HepG2 (cell line): Measurements from ENCODE around the gene EOMES. TPM values are rescaled to one million over a fixed set of nuclear protein-coding genes. Genes with fewer than 3 reads are reported as not detected.

ENCODE experiments used
- ATAC-seq: fragments of 200-7000 bp; cut with Tn5 transposase; 3 replicates; pipeline ENCODE4 v1.9.1; 2020; ENCODE audit warnings: mild to moderate bottlenecking, moderate library complexity
- BruUV-seq: library from RNA; stranded (reverse); fragments of 400-500 nt; replicated peaks from 2 replicates; lab custom pipeline; 2021; lab: Mats Ljungman, UMichigan
- CTCF ChIA-PET: fragments of 300-600 bp; formaldehyde crosslinking; extraction: SDS; loops from one replicate; lab custom pipeline; 2021; ENCODE audit warnings: low total read pairs, inconsistent platforms, low intra/inter-chr PET ratio; lab: Yijun Ruan, JAX
- POLR2A ChIA-PET: fragments of 350-600 bp; sonication (Branson Sonifier 250); formaldehyde crosslinking; loops from one replicate; lab custom pipeline; 2020; ENCODE audit warnings: antibody characterized with exemption, inconsistent platforms; lab: Yijun Ruan, JAX
- DNase-seq: peaks from one replicate; pipeline ENCODE4 v3.0.0-alpha.2; 2015; ENCODE audit warnings: low spot score
- FAIRE-seq: peaks from 3 replicates; lab custom pipeline; 2011; peaks lifted over from hg19 to GRCh38; lab: Jason Lieb, UNC
- H2AFZ ChIP-seq: one replicate; pipeline ENCODE4 v1.6.1; 2011; ENCODE audit warnings: low read length, inconsistent platforms
- H3K27ac ChIP-seq: fragments of 300-600 bp; 3 replicates; pipeline ENCODE4 v1.8.0; 2011; ENCODE audit warnings: mixed run types, mild to moderate bottlenecking, mixed read lengths, low read length, inconsistent platforms; ENCODE audit not compliant: insufficient read depth; ENCODE audit errors: extremely low read length
- H3K27me3 ChIP-seq, 2 experiments: fragments of 200-600 bp in 1 of 2; 2 replicates in 1 of 2; 3 replicates in 1 of 2; pipeline versions ENCODE4 v1.6.0 to v1.8.0; 2011; ENCODE audit warnings: low read length in 2 of 2, mild to moderate bottlenecking in 2 of 2, moderate library complexity in 2 of 2, inconsistent platforms in 1 of 2; ENCODE audit not compliant: insufficient read depth in 2 of 2, control insufficient read depth in 1 of 2
- H3K36me3 ChIP-seq, 2 experiments: fragments of 200-600 bp in 1 of 2; replicated peaks in 1 of 2; 2 replicates in 1 of 2; 3 replicates in 1 of 2; pipeline versions ENCODE4 v1.5.1 to v1.8.0; 2011; ENCODE audit warnings: low read length in 2 of 2, inconsistent platforms in 1 of 2; ENCODE audit not compliant: insufficient read depth in 2 of 2, control insufficient read depth in 1 of 2
- H3K4me1 ChIP-seq: 2 replicates; pipeline ENCODE4 v1.5.1; 2012; ENCODE audit warnings: low read length, inconsistent platforms; ENCODE audit not compliant: insufficient read depth
- H3K4me2 ChIP-seq: 2 replicates; pipeline ENCODE4 v1.6.0; 2011; ENCODE audit warnings: low read depth, low read length, inconsistent platforms
- H3K4me3 ChIP-seq, 3 experiments: fragments of 200-600 bp in 1 of 3; sonication (generic), shearing (Covaris generic) in 1 of 3; replicated peaks in 1 of 3; 2 replicates each; pipeline ENCODE4 v1.5.1; 2011 to 2016; ENCODE audit warnings: low read length in 3 of 3, inconsistent platforms in 2 of 3, low read depth in 2 of 3, mild to moderate bottlenecking in 2 of 3, control low read depth in 1 of 3, mixed read lengths in 1 of 3; ENCODE audit not compliant: insufficient read depth in 1 of 3
- H3K79me2 ChIP-seq: one replicate; pipeline ENCODE4 v1.6.1; 2011; ENCODE audit warnings: low read length, inconsistent platforms; ENCODE audit not compliant: insufficient read depth
- H3K9ac ChIP-seq: 2 replicates; pipeline ENCODE4 v1.6.0; 2011; ENCODE audit warnings: mild to moderate bottlenecking, low read depth, low read length, inconsistent platforms; ENCODE audit not compliant: insufficient read depth
- H3K9me3 ChIP-seq: 2 replicates; pipeline ENCODE4 v1.5.1; 2012; ENCODE audit warnings: mild to moderate bottlenecking, low read length
- H4K20me1 ChIP-seq: 2 replicates; pipeline ENCODE4 v1.6.0; 2011; ENCODE audit warnings: inconsistent platforms, mild to moderate bottlenecking, low read length, moderate library complexity; ENCODE audit not compliant: insufficient read depth
- CCAR2 ChIP-seq: fragments of 200-400 bp; formaldehyde crosslinking; optimal IDR thresholded peaks from 2 replicates; pipeline ENCODE3; 2018; ENCODE audit warnings: low read depth, mild to moderate bottlenecking, low read length, moderate library complexity
- FOXJ3 ChIP-seq: sonication (generic); formaldehyde crosslinking; IDR thresholded peaks from 2 replicates; pipeline ENCODE4 v1.4.0; 2020; ENCODE audit warnings: missing genetic modification reagents, mild to moderate bottlenecking, borderline replicate concordance
- GATA4 ChIP-seq: sonication (generic); IDR thresholded peaks from 2 replicates; pipeline ENCODE4 v1.6.1; 2016; ENCODE audit warnings: antibody characterized with exemption, low read depth, borderline replicate concordance
- JUNB ChIP-seq: sonication (generic); formaldehyde crosslinking; IDR thresholded peaks from 2 replicates; pipeline ENCODE4 v1.8.0; 2022; ENCODE audit warnings: missing genetic modification reagents, mild to moderate bottlenecking, borderline replicate concordance
- PHF21A ChIP-seq: sonication (generic); formaldehyde crosslinking; IDR thresholded peaks from 2 replicates; pipeline ENCODE4 v1.5.0; 2020; ENCODE audit warnings: mild to moderate bottlenecking, missing genetic modification reagents
- PLSCR1 ChIP-seq: sonication (generic); formaldehyde crosslinking; IDR thresholded peaks from 2 replicates; pipeline ENCODE4 v1.5.0; 2020; ENCODE audit warnings: missing genetic modification reagents, mild to moderate bottlenecking, borderline replicate concordance
- SMAD9 ChIP-seq: sonication (generic); formaldehyde crosslinking; IDR thresholded peaks from 2 replicates; pipeline ENCODE4 v1.5.1; 2020; ENCODE audit warnings: mild to moderate bottlenecking, missing genetic modification reagents
- SOX5 ChIP-seq: IDR thresholded peaks from 2 replicates; pipeline ENCODE4 v1.6.1; 2016; ENCODE audit warnings: borderline replicate concordance
- ZNF501 ChIP-seq: sonication (generic); formaldehyde crosslinking; IDR thresholded peaks from 2 replicates; pipeline ENCODE4 v1.5.1; 2020; ENCODE audit warnings: mild to moderate bottlenecking, moderate library complexity, missing genetic modification reagents
- ZNF552 ChIP-seq: sonication (generic); formaldehyde crosslinking; IDR thresholded peaks from 2 replicates; pipeline ENCODE4 v1.9.0; 2022; ENCODE audit warnings: missing genetic modification reagents, mild to moderate bottlenecking, borderline replicate concordance
- ZNF788 ChIP-seq: sonication (generic); formaldehyde crosslinking; IDR thresholded peaks from 2 replicates; pipeline ENCODE4 v1.5.0; 2020; ENCODE audit warnings: mild to moderate bottlenecking, missing genetic modification reagents, borderline replicate concordance
- WGBS: methylation state at CpG from one replicate; pipeline ENCODE4 v1.1.6; 2017; ENCODE audit warnings: low lambda C conversion rate; 5-methylcytosine and 5-hydroxymethylcytosine counted together
- in situ Hi-C: cut with HindIII; loops from 2 replicates; pipeline ENCODE4 v1.10.0; 2017; ENCODE audit warnings: low pct_unique_long_range_greater_than_20kb; ENCODE audit not compliant: extremely low pct_ligation_motif_present
- intact Hi-C: fragments of 100-400 bp; cut with micrococcal nuclease; formaldehyde crosslinking; loops from one replicate; pipeline ENCODE4 v1.10.0; 2022; ENCODE audit not compliant: unreplicated experiment
- polyA plus RNA-seq, 8 experiments: library from polyadenylated mRNA; depleted of rRNA in 3 of 8; stranded (reverse) in 7 of 8; unstranded in 1 of 8; fragments of >200 nt; fragmentation: Illumina TruSeq in 4 of 8; extraction: Trizol in 4 of 8; gene quantifications; 2 replicates each; pipeline versions ENCODE4 v1.2.1 to v1.2.3, GENCODE V29; 2011 to 2016; ENCODE audit warnings: low read depth in 4 of 8, missing spikeins in 1 of 8, mixed read lengths in 1 of 8; ENCODE audit not compliant: insufficient read depth in 1 of 8
- total RNA-seq, 5 experiments: library from RNA; depleted of rRNA; stranded (reverse); fragments of >200 nt; fragmentation: Illumina TruSeq; extraction: Trizol; gene quantifications; 2 replicates each; pipeline ENCODE4 v1.2.3, GENCODE V29; 2016; ENCODE audit warnings: low read depth in 1 of 5

The EOMES gene
- total and polyA plus RNA-seq, 2 of the 13 experiments (the other 11 are each of a cell fraction or from before 2014, with no cell fraction given), result 0.11 to 0.12 TPM

GRCh38 chr3:27758083-27758482, 36.0 kb upstream of the EOMES start:
- Histone ChIP-seq H3K4me2 (no peak overlapping the region), H3K9me3 (no peaks in the 10 kb centered on the region), H3K4me3 (no peak overlapping the region), H3K36me3 (no peaks in the 10 kb centered on the region), H3K4me1 (no peaks in the 10 kb centered on the region), H2AFZ (no peak overlapping the region), H3K79me2 (no peaks in the 10 kb centered on the region), H4K20me1 (no peaks in the 10 kb centered on the region), H3K9ac (no peak overlapping the region), H3K27ac (no peak overlapping the region), H3K27me3 (peaks cover 0 to 3% of the 10 kb centered on the region in 2 experiments; a peak in 2 of 5 replicates)
- intact Hi-C loops (no loop called here), in situ Hi-C loops (no loop called here)
- ATAC-seq (no peak), DNase-seq (no peak), FAIRE-seq (no peak)
- ChIA-PET CTCF (no interaction called here), POLR2A (no interaction called here)
- BruUV-seq, result no TSS peak
- TF ChIP-seq SOX5 (CRISPR knock-in tag), result no peak
- TF ChIP-seq ZNF788 (CRISPR knock-in tag), result no peak
- TF ChIP-seq JUNB, result no peak
- no peak for TF ChIP-seq SMAD9
- TF ChIP-seq ZNF501 (CRISPR knock-in tag), result no peak
- no peak for TF ChIP-seq PLSCR1 (CRISPR knock-in tag)
- TF ChIP-seq PHF21A (CRISPR knock-in tag), result no peak
- no peak for TF ChIP-seq CCAR2
- no peak for TF ChIP-seq ZNF552 (CRISPR knock-in tag)
- no peak for TF ChIP-seq GATA4
- TF ChIP-seq FOXJ3 (CRISPR knock-in tag), result no peak
- 28% methylated on average over 1 of the region's 1 CpG for WGBS
